Tibial nerve (tissue), 3 donors: ENCODE measurements around the gene MARCHF2.

Experiments used
- CTCF ChIP-seq, 5 experiments: fragments of 200-600 bp in 3 of 5; fragments of 450-650 bp in 2 of 5; sonication (generic) in 3 of 5; IDR thresholded peaks; one replicate each; pipeline ENCODE4 v1.5.1; 2016 to 2019; ENCODE audit warnings: antibody characterized with exemption in 5 of 5, mild to moderate bottlenecking in 3 of 5, moderate library complexity in 2 of 5
- POLR2A ChIP-seq, 2 donors: fragments of 450-650 bp; IDR thresholded peaks; one replicate each; pipeline ENCODE4 v1.6.1; 2017; ENCODE audit warnings: antibody characterized with exemption in 2 of 2, mild to moderate bottlenecking in 2 of 2, moderate library complexity in 2 of 2

- TF ChIP-seq CTCF (IDR thresholded peaks at IDR 0.05), result no peak
- no peak for TF ChIP-seq POLR2A (IDR thresholded peaks at IDR 0.05)
Measured at GRCh38 chr19:8404391-8405151, 8.5 kb upstream of the MARCHF2 start.
